Activated naive CD8-positive, alpha-beta T cell treated with anti-CD3 and anti-CD28 coated beads, Interleukin-2, amount 50 U/mL, for 16 hours (primary cell): ENCODE measurements around the gene SMARCAL1.

Source experiments
- DNase-seq: peaks from one replicate; pipeline ENCODE4 v3.0.0-alpha.2; 2020; ENCODE audit warnings: low read depth, low spot score

SMARCAL1 gene

DNA sequence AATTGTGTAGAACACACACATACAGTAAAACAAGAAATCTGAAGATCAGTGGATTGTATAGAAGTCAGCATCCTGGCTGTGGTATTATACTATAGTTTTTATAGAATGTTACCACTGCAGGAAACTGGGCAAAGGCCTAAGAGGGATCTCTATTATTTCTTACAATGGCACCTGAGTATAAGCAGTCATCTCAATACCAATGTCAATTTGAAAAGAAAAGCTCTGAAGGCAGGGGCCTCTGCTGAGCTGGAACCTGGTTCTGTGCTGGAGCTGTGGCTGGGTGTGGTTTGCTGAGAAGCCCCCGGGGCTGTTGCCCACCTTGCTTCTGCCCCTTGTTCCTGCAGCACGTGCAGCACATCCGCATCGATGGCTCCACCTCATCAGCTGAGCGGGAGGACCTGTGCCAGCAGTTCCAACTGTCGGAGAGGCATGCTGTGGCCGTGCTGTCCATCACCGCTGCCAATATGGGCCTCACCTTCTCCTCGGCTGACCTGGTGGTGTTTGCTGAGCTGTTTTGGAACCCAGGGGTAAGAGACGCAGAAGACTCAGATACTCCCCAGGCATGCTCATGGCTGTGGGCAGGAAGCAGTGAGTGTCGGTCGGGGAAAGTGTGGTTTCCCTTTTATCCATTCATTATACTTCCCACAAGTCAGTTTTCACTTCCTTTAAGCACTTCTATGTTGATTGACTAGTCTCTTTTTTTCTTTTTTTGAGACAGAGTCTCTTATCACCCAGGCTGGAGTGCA is 62.8 kb downstream of the SMARCAL1 start:
- no peak for DNase-seq

DNA sequence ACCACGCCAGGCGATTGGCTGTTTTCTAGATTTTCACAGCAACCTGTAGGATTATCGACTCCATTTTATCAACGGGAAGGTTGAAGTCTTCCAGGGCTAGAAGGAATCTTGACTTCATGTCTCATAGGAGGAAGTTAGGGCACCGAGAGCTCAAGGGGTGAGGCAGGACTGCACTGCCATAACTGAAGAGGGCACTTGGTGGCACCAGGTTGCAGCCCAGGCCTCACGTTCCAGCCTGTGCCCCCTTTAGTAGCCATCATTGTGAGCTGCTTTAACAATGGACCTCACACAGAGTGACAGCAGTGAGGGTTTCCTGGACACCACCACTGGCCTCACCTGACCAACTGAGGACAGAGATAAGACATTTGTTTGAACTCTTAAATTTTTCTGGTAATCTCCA is 63.5 kb downstream of the SMARCAL1 start:
- no peak for DNase-seq

- DNase-seq: no peak
These were observed 65.2 kb downstream of the SMARCAL1 start for GRCh38 chr2:216477283-216478035.

GRCh38 chr2:216478151-216478550 is 65.9 kb downstream of the SMARCAL1 start:
- DNase-seq: no peak

DNA sequence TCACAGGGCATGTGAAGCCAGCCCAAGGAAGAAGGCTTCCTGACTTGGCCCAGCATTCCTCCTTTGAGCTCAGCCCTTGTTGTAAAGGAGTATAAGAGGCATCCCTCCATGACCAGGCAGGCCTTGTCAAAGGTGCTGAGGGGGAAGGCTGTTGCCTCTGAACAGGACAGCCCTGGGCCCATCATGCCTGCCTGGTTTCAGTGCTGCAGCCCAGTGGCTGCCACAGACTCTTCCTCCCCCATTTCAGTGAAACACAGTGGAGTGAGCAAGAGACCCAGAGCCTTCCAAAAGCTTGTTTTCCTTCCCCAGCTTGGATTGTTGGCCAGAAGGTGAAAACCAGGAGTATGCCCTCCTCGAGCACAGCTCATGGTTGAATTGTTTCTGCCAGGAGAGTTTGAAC is 66.5 kb downstream of the SMARCAL1 start:
- no peak for DNase-seq

GRCh38 chr2:216480221-216480620 is 67.9 kb downstream of the SMARCAL1 start:
- no peak for DNase-seq

DNA sequence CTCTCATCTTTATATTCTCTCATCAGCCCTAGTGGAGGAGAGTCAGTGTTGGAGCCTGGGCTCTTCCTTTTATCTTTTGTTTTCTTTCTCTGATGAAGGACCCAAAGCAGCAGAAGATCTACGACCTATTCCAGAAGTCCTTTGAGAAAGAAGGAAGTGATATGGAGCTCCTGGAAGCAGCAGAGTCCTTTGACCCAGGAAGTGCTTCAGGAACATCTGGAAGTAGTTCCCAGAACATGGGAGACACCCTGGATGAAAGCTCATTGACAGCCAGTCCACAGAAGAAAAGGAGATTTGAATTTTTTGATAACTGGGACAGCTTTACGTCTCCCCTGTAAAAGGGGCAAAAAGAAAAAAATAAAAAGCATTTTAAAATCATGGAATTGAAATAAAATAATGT is 70.4 kb downstream of the SMARCAL1 start:
- no peak for DNase-seq

DNA sequence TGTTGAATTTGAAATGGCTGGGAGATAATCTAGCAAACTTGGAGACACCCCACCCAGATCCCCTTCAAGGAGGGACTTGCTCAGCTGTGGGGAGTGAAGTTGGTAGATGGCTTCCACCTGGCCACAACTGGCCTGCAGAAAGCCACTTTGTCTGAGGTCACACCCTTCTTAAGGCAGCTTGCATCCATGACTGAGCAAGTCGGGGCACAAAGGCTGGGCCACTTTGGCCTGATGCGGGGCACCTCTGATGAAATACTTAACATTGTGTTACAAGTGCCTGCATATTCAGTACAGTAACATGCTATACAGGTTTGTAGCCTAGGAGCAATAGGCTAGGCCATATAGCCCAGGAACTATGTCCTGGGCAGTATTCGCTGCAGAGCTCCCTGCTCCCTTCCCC is 73.0 kb downstream of the SMARCAL1 start:
- no peak for DNase-seq

- DNase-seq: no peak
These were observed 73.5 kb downstream of the SMARCAL1 start for GRCh38 chr2:216485745-216486144.

DNA sequence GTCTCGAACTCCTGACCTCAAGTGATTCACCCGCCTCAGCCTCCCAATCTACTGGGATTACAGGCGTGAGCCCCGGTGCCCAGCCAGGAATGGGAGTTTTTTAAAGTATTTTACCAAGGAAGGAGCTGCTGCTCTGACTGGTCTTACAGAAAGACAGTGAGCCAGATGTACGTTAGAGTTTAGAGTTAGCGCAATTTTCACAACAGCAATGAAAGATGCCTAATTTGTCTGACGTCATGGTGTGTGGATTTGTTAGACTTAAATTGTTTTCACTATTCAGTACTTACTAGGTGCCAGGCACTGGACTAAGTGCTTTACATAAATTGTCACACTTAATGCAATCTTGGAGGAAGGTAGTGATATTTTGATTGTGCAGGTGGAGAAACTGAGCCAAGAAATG is 74.0 kb downstream of the SMARCAL1 start:
- DNase-seq: no peak

- DNase-seq: no peak
These were observed 74.4 kb downstream of the SMARCAL1 start for GRCh38 chr2:216486708-216487107.

GRCh38 chr2:216490061-216490460 is 77.8 kb downstream of the SMARCAL1 start:
- no peak for DNase-seq

DNA sequence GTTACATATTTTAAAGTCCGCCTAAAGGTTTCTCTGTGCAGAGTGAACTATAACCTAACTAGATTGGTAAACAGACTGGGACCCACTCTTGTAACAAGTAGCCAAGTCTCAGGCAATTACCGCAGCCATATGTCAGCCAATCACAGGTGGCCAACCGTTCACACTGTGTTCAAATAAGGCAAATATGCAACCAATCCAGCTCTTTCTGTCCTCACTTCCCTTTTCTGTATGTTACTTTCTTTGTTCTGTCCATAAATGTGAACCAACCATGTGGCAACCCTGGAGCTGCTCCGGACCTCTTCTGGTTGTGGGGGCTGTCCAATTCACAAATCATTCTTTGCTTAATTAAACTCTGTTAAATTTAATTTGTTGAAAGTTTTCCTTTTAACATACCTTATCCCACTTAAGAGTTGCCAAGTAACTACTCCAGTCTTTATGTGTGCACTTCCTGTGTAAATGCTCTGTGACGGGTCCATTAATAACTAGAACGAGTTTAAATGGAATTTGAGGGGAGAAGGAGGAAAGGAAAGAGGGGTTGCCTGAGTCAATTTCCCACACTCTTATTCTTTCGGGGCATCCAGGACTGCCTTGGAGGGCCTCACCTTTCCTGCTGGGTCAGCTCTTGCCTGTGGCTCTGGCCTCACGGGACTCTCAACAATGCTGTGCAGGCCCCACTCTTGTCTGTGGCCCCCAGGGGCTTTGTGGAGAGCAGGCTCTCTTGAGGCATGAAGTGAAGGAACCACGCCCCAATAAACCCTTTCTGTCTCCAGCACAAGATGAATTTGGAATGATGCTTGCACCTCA is 79.7 kb downstream of the SMARCAL1 start:
- no peak for DNase-seq

- DNase-seq: no peak
These were observed 80.5 kb downstream of the SMARCAL1 start for GRCh38 chr2:216492597-216493333.

- no peak for DNase-seq
These were observed 81.0 kb downstream of the SMARCAL1 start for GRCh38 chr2:216493334-216493685.

DNA sequence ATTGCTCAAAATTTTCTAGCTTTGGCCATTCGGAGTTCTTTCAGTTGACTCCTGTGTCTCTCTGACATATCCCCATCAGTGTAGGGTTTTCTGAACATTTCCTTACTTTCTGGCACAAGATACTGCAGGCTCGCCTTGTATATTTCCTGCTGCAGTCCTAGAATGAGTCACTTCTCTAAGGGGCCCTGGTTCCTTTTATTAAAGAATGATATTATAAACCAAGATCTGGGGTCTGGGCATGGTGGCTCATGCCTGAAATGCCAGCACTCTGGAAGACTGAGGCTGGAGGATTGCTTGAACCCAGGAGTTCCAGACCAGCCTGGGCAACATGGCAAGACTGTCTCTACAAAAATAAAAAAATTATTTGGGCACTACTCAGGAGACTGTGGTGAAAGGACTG is 83.4 kb downstream of the SMARCAL1 start:
- DNase-seq: no peak

- no peak for DNase-seq
These were observed 85.2 kb downstream of the SMARCAL1 start for GRCh38 chr2:216497382-216498069.

- DNase-seq: no peak
These were observed 85.7 kb downstream of the SMARCAL1 start for GRCh38 chr2:216498070-216498378.

DNA sequence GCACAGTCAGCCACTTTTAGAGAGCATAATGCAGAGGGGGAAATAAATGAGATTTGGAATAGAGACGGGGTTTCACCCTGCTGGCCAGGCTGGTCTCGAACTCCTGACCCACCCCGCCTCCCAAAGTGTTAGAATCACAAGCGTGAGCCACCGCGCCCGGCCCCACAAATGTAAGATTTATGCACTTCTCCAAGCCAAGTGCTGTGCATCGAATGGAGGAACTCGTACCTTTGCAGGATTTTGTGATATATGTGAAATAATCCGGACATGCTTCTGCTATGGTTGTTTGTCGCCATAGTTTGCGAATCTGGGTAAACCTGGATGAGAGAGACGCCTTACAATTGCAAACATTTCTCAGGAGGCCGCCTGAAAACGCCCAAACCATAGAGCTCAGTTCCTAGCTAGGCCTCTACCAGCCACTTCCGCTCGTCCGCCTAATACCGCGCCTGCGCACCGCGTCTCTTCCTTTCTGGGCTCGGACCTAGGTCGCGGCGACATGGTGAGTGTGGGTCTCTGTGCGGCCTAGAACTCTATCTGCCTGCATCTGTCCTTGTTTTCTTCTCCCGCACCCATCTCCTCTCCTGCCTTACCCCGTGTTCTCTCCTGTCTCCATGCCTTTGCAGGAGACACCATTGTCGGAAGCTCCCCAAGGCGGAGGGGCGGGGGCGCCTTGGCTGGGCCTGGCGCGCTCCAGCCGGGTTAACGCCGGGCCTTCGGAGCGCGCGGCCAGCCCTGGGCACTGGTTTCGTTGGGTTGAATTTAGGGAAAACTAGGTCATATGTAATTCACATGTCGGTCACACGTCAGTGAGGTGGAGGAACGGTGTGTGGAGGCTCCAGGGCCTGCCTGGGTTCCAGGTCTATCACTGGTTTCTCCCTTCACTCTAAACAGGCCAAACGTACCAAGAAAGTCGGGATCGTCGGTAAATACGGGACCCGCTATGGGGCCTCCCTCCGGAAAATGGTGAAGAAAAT is 86.4 kb downstream of the SMARCAL1 start, which contains the start of gene RPL37A:
TSS of gene RPL37A (plus strand) at position 466 of the 974 bp plus-strand sequence. CDS start at position 497, 31 bp downstream.
- peak; percentile 69 for DNase-seq

DNA sequence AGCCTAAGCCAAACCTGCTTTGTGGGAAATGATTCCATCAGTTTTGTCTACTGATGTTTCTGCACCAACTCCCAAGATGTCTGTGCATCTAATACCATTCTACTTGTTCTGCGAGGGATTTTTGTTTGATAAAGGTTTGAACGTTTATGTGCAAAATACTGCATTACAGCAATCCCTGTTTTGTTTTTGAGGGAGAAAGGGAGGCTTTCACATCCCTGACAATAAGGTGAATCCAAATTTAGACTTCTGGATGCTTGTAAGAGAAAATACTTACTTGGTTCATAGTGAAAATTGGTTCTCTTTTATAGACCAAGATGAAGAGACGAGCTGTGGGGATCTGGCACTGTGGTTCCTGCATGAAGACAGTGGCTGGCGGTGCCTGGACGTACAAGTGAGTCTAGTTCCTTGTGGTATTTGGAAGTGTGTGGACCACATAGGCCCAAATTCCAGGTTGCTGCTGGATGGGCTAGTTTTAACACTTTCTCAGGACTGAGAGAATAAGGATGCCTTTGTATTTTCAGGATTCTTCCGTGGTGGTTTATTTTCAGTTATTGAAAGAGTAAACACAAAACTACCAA is 87.4 kb downstream of the SMARCAL1 start:
- no peak for DNase-seq
